Activated CD8-positive, alpha-beta T cell treated with anti-CD3 and anti-CD28 coated beads for 36 hours (primary cell): ENCODE measurements around the gene CAPNS2. TPM values are rescaled to one million over a fixed set of nuclear protein-coding genes. Genes with fewer than 3 reads are reported as not detected.

Experiments
- ATAC-seq: fragments of 200-7000 bp; cut with Tn5 transposase; one replicate; pipeline ENCODE4 v1.10.0; 2021; ENCODE audit warnings: mild to moderate bottlenecking, moderate library complexity
- CTCF ChIA-PET: fragments of 350-600 bp; sonication (Branson Sonifier 250); formaldehyde crosslinking; loops from one replicate; lab custom pipeline; 2021; ENCODE audit warnings: antibody characterized with exemption; lab: Charles Lee
- POLR2A ChIA-PET: fragments of 350-600 bp; sonication (Branson Sonifier 250); formaldehyde crosslinking; loops from one replicate; lab custom pipeline; 2021; ENCODE audit warnings: antibody characterized with exemption; lab: Charles Lee
- DNase-seq: peaks from one replicate; pipeline ENCODE4 v3.0.0-alpha.2; 2020
- H3K27ac Mint-ChIP-seq: one replicate; pipeline ENCODE4 v1.8.0; 2021; ENCODE audit warnings: mild to moderate bottlenecking, mixed read lengths
- H3K27me3 Mint-ChIP-seq: one replicate; pipeline ENCODE4 v1.8.0; 2021; ENCODE audit warnings: mixed read lengths
- H3K36me3 Mint-ChIP-seq: one replicate; pipeline ENCODE4 v1.8.0; 2021; ENCODE audit warnings: low read depth, mixed read lengths
- H3K4me1 Mint-ChIP-seq: one replicate; pipeline ENCODE4 v1.8.0; 2021; ENCODE audit warnings: low read depth, mixed read lengths
- H3K4me3 Mint-ChIP-seq: one replicate; pipeline ENCODE4 v1.8.0; 2021; ENCODE audit warnings: mild to moderate bottlenecking, moderate library complexity, mixed read lengths
- H3K9me3 Mint-ChIP-seq: one replicate; pipeline ENCODE4 v1.8.0; 2021; ENCODE audit warnings: mixed read lengths
- intact Hi-C: fragments of 100-400 bp; cut with micrococcal nuclease; formaldehyde crosslinking; loops from one replicate; pipeline ENCODE4 v1.10.0; 2022
- total RNA-seq, 2 experiments: library from RNA; stranded (reverse); gene quantifications; one replicate each; pipeline ENCODE4 v1.2.3, GENCODE V29; 2021
- TF ChIP-seq, protein P1 (sequence below): fragments of 200-600 bp; IDR thresholded peaks from one replicate; pipeline ENCODE4 v1.8.0; 2022; ENCODE audit warnings: antibody characterized with exemption, mild to moderate bottlenecking

CAPNS2 gene
- total RNA-seq, 2 experiments from 2014 or later: not detected

DNA sequence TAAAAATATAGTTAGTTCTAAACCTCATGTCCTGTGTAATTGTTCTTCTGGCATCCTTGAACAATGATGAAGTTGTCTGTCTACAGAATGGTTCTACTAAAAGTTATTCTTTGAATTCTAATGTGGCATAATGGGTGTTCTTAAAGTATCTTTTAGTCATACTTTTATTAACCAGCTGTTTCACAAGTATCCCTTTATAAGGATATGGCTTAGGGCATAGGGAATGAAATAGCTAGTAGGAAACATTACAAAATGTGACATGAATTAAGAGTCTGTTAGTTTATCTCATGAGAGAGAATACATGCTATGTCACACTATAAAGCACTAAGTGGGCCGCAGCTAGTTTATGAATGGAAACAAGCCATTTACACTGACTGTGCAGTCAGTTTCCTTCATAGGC lies 26.3 kb upstream of the CAPNS2 start:
- POLR2A ChIA-PET: no interaction called here
- Mint-ChIP-seq H3K27me3 (no peaks in the 10 kb centered on the region), H3K4me1 (no peaks in the 10 kb centered on the region), H3K27ac (no peak overlapping the region), H3K36me3 (no peaks in the 10 kb centered on the region), H3K4me3 (no peak overlapping the region), H3K9me3 (no peaks in the 10 kb centered on the region)
- intact Hi-C loops: no loop called here
- DNase-seq (no peak), ATAC-seq (no peak)
- CTCF ChIA-PET: interaction anchor here (1.2 kb wide), 1 partner anchor 75 kb away, joined by 7 read pairs; no protein-coding TSS in a partner anchor
- TF ChIP-seq, protein P1, sequence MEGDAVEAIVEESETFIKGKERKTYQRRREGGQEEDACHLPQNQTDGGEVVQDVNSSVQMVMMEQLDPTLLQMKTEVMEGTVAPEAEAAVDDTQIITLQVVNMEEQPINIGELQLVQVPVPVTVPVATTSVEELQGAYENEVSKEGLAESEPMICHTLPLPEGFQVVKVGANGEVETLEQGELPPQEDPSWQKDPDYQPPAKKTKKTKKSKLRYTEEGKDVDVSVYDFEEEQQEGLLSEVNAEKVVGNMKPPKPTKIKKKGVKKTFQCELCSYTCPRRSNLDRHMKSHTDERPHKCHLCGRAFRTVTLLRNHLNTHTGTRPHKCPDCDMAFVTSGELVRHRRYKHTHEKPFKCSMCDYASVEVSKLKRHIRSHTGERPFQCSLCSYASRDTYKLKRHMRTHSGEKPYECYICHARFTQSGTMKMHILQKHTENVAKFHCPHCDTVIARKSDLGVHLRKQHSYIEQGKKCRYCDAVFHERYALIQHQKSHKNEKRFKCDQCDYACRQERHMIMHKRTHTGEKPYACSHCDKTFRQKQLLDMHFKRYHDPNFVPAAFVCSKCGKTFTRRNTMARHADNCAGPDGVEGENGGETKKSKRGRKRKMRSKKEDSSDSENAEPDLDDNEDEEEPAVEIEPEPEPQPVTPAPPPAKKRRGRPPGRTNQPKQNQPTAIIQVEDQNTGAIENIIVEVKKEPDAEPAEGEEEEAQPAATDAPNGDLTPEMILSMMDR: no peak

GRCh38 chr16:55542459-55543082 lies 23.9 kb upstream of the CAPNS2 start:
- ChIA-PET CTCF (interaction anchor here (1.3 kb wide), 1 partner anchor 78 kb away, joined by 3 read pairs; no protein-coding TSS in a partner anchor), POLR2A (no interaction called here)
- intact Hi-C loops: loop anchor here (2.0 kb wide), 1 partner anchor 78 kb away; no protein-coding TSS in a partner anchor
- H3K4me3 Mint-ChIP-seq: no peak overlapping the region
- no peak overlapping the region for H3K27ac Mint-ChIP-seq
- TF ChIP-seq, protein P1: no peak
- H3K36me3 Mint-ChIP-seq: no peaks in the 10 kb centered on the region
- peak; percentile 39 for ATAC-seq
- no peaks in the 10 kb centered on the region for H3K4me1 Mint-ChIP-seq
- DNase-seq: no peak
- no peaks in the 10 kb centered on the region for H3K27me3 Mint-ChIP-seq
- no peaks in the 10 kb centered on the region for H3K9me3 Mint-ChIP-seq

GRCh38 chr16:55543472-55543871 lies 23.0 kb upstream of the CAPNS2 start:
- no peak for ATAC-seq
- CTCF ChIA-PET: interaction anchor here (2.3 kb wide), 1 partner anchor 79 kb away, joined by 15 read pairs; no protein-coding TSS in a partner anchor
- no peaks in the 10 kb centered on the region for H3K9me3 Mint-ChIP-seq
- intact Hi-C loops: loop anchor here (2.0 kb wide), 1 partner anchor 79 kb away; no protein-coding TSS in a partner anchor
- no peak overlapping the region for H3K4me3 Mint-ChIP-seq
- no peaks in the 10 kb centered on the region for H3K36me3 Mint-ChIP-seq
- no peak for DNase-seq
- TF ChIP-seq, protein P1: no peak
- H3K27ac Mint-ChIP-seq: no peak overlapping the region
- H3K27me3 Mint-ChIP-seq: no peaks in the 10 kb centered on the region
- no peaks in the 10 kb centered on the region for H3K4me1 Mint-ChIP-seq
- POLR2A ChIA-PET: no interaction called here

DNA sequence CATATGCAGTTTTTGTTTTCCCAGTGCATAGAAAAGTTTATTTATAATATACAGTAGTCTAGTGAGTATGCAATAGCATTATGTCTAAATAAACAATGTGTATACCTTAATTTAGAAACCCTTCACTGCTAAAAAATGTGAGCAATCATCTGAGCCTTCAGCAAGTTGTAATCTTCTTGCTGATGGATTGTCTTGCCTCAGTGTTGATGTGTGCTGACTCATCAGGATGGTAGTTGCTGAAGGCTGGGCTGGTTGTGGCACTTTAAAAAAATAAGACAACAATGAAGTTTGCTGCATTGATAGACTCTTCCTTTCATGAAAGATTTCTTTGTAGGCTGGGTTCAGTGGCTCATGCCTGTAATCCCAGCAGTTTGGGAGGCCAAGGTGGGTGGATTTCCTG lies 13.9 kb upstream of the CAPNS2 start:
- TF ChIP-seq, protein P1: no peak
- ChIA-PET CTCF (no interaction called here), POLR2A (no interaction called here)
- Mint-ChIP-seq H3K4me1 (no peaks in the 10 kb centered on the region), H3K36me3 (no peaks in the 10 kb centered on the region), H3K4me3 (no peak overlapping the region), H3K27ac (no peak overlapping the region), H3K9me3 (no peaks in the 10 kb centered on the region), H3K27me3 (peaks cover 10% of the 10 kb centered on the region)
- intact Hi-C loops: no loop called here
- DNase-seq: no peak
- ATAC-seq: no peak

DNA sequence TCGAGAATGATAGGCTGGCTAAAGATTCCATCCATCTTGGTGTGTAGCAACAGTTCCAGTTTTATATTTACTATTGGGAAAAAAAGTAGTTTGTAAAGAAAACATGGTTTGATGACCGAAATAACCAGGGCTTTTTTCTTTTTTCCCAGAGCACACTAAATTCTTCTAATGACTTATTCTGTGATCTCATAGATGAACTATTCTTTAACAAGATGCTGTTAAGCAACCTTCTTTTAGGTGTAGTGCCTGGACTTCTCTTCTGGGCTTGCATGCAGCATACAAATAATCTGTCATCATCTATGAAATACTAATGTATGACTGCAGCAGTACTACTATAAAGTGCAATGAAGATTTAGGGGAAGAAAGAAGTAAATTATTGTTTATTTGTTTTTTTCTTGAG lies 11.0 kb upstream of the CAPNS2 start:
- peaks cover 13% of the 10 kb centered on the region for H3K27me3 Mint-ChIP-seq
- no peak overlapping the region for H3K4me3 Mint-ChIP-seq
- CTCF ChIA-PET: no interaction called here
- no peak for DNase-seq
- no peaks in the 10 kb centered on the region for H3K4me1 Mint-ChIP-seq
- H3K9me3 Mint-ChIP-seq: no peaks in the 10 kb centered on the region
- no peak for ATAC-seq
- intact Hi-C loops: no loop called here
- TF ChIP-seq, protein P1: no peak
- no peak overlapping the region for H3K27ac Mint-ChIP-seq
- H3K36me3 Mint-ChIP-seq: no peaks in the 10 kb centered on the region
- POLR2A ChIA-PET: no interaction called here
